Gastroesophageal sphincter (tissue), 3 donors: ENCODE measurements around the gene FRMD6.

ENCODE experiments used
- CTCF ChIP-seq, 4 experiments: fragments of 200-600 bp in 2 of 4; fragments of 450-650 bp in 2 of 4; sonication (generic) in 1 of 4; IDR thresholded peaks; one replicate each; pipeline ENCODE4 v1.5.1; 2017 to 2019; ENCODE audit warnings: antibody characterized with exemption in 4 of 4, mild to moderate bottlenecking in 2 of 4, moderate library complexity in 2 of 4
- POLR2A ChIP-seq, 2 donors: fragments of 450-650 bp; IDR thresholded peaks; one replicate each; pipeline ENCODE4 v1.6.1; 2017; ENCODE audit warnings: antibody characterized with exemption in 2 of 2, mild to moderate bottlenecking in 2 of 2, moderate library complexity in 1 of 2
- POLR2AphosphoS5 ChIP-seq: sonication (generic); formaldehyde crosslinking; IDR thresholded peaks from one replicate; pipeline ENCODE4 v1.6.1; 2017; ENCODE audit warnings: antibody characterized with exemption

- TF ChIP-seq CTCF (IDR thresholded peaks at IDR 0.05) (no peak), POLR2A (IDR thresholded peaks at IDR 0.05) (no peak), POLR2AphosphoS5 (no peak)
Measured at GRCh38 chr14:51620056-51620455, 31.7 kb upstream of the FRMD6 start.
